ENCODE results near the gene PROK2.

The PROK2 gene

GRCh38 chr3:71784914-71785531 is at the start of gene PROK2:
Gene PROK2, minus strand, starts transcription at chr3:71785148. Its CDS starts 96 bp downstream, at chr3:71785052.
- peak in 2 of 56 donors; percentile 8 to 9 for DNase-seq

GRCh38 chr3:71831599-71831998 is 46.7 kb upstream of the PROK2 start:
- DNase-seq = no peak

- no peak for DNase-seq
Measured at GRCh38 chr3:71825551-71826283, 40.8 kb upstream of the PROK2 start.

- no peak for DNase-seq
Measured at GRCh38 chr3:71821116-71821515, 36.2 kb upstream of the PROK2 start.

- DNase-seq = no peak
Measured at GRCh38 chr3:71817262-71817661, 32.3 kb upstream of the PROK2 start.

- no peak for DNase-seq
Measured at GRCh38 chr3:71816767-71817156, 31.8 kb upstream of the PROK2 start.

GRCh38 chr3:71815340-71816067 is 30.6 kb upstream of the PROK2 start:
- no peak for DNase-seq

GRCh38 chr3:71813704-71814103 is 28.8 kb upstream of the PROK2 start:
- no peak for DNase-seq

GRCh38 chr3:71813073-71813472 is 28.1 kb upstream of the PROK2 start:
- no peak for DNase-seq

GRCh38 chr3:71810056-71810455 is 25.1 kb upstream of the PROK2 start:
- DNase-seq = no peak

- DNase-seq = no peak
Measured at GRCh38 chr3:71809321-71810026, 24.5 kb upstream of the PROK2 start.

- DNase-seq = no peak
Measured at GRCh38 chr3:71806736-71807135, 21.8 kb upstream of the PROK2 start.

GRCh38 chr3:71805691-71806090 is 20.7 kb upstream of the PROK2 start:
- DNase-seq = no peak

- no peak for DNase-seq
Measured at GRCh38 chr3:71805199-71805598, 20.3 kb upstream of the PROK2 start.

- DNase-seq = no peak
Measured at GRCh38 chr3:71803248-71803647, 18.3 kb upstream of the PROK2 start.

- no peak for DNase-seq
Measured at GRCh38 chr3:71801986-71802385, 17.0 kb upstream of the PROK2 start.

GRCh38 chr3:71800023-71800422 is 15.1 kb upstream of the PROK2 start:
- DNase-seq = no peak

- DNase-seq = no peak
Measured at GRCh38 chr3:71797455-71797854, 12.5 kb upstream of the PROK2 start.

GRCh38 chr3:71796290-71796689 is 11.3 kb upstream of the PROK2 start:
- DNase-seq = no peak

GRCh38 chr3:71791634-71792033 is 6.7 kb upstream of the PROK2 start:
- DNase-seq = no peak

GRCh38 chr3:71789922-71790321 is 5.0 kb upstream of the PROK2 start:
- no peak for DNase-seq

- DNase-seq = no peak
Measured at GRCh38 chr3:71787851-71788405, 3.0 kb upstream of the PROK2 start.
